Lung microvascular endothelial cell (primary cell): Measurements from ENCODE around the gene RPL3. TPM values are rescaled to one million over a fixed set of nuclear protein-coding genes. Genes with fewer than 3 reads are reported as not detected.
"Not testable (repeated sequence)": the region's sequence is repeated elsewhere in the genome, so short reads cannot be mapped to it uniquely, and the experiment has no call there.

Experiments
- DNase-seq, 2 donors: peaks; one replicate each; pipeline versions ENCODE4 v3.0.0 to v3.0.0-alpha.2; 2010; ENCODE audit warnings: low read depth in 2 of 2
- total RNA-seq: library from RNA; depleted of rRNA; stranded (reverse); fragments of >200 nt; gene quantifications from 2 replicates; pipeline ENCODE4 v1.2.1, GENCODE V29; 2014

Gene RPL3
- total RNA-seq: 2,451 and 3,005 TPM in 2 replicates

GRCh38 chr22:39319284-39320022 lies at the start of gene RPL3:
Gene RPL3 (minus strand): TSS chr22:39319623. CDS start chr22:39319597, 26 bp downstream.
- peak; percentile 99 to 100 for DNase-seq

GRCh38 chr22:39369186-39369585 lies 49.8 kb upstream of the RPL3 start:
- no peak for DNase-seq

GRCh38 chr22:39368461-39368911 lies 49.1 kb upstream of the RPL3 start:
- DNase-seq: no peak

GRCh38 chr22:39367035-39367434 lies 47.6 kb upstream of the RPL3 start:
- no peak for DNase-seq

- DNase-seq: no peak
These were observed 46.0 kb upstream of the RPL3 start for GRCh38 chr22:39365492-39365780.

GRCh38 chr22:39364714-39365491 lies 45.5 kb upstream of the RPL3 start:
- DNase-seq: no peak

GRCh38 chr22:39363751-39364515 lies 44.5 kb upstream of the RPL3 start:
- DNase-seq: no peak

- no peak for DNase-seq
These were observed 43.5 kb upstream of the RPL3 start for GRCh38 chr22:39362932-39363331.

GRCh38 chr22:39362271-39362670 lies 42.8 kb upstream of the RPL3 start:
- no peak for DNase-seq

- no peak for DNase-seq
These were observed 42.1 kb upstream of the RPL3 start for GRCh38 chr22:39361496-39361895.

- no peak for DNase-seq
These were observed 41.4 kb upstream of the RPL3 start for GRCh38 chr22:39360674-39361413.

GRCh38 chr22:39360242-39360641 lies 40.8 kb upstream of the RPL3 start:
- DNase-seq: no peak

GRCh38 chr22:39359659-39360195 lies 40.3 kb upstream of the RPL3 start:
- no peak for DNase-seq

- not testable (repeated sequence) for DNase-seq
These were observed 38.8 kb upstream of the RPL3 start for GRCh38 chr22:39358197-39358596.

- DNase-seq: not testable (repeated sequence)
These were observed 38.0 kb upstream of the RPL3 start for GRCh38 chr22:39357110-39358108.

- DNase-seq: no peak
These were observed 37.0 kb upstream of the RPL3 start for GRCh38 chr22:39356464-39356863.

- DNase-seq: not testable (repeated sequence)
These were observed 36.4 kb upstream of the RPL3 start for GRCh38 chr22:39355805-39356204.

GRCh38 chr22:39355080-39355479 lies 35.7 kb upstream of the RPL3 start:
- no peak for DNase-seq

- peak in 1 of 2 donors; percentile 31 for DNase-seq
These were observed 33.9 kb upstream of the RPL3 start for GRCh38 chr22:39353346-39353745.

GRCh38 chr22:39352306-39352891 lies 33.0 kb upstream of the RPL3 start:
- DNase-seq: no peak
